B cell (primary cell): ENCODE measurements around the gene JMJD1C.

ENCODE experiments used
- EZH2 ChIP-seq: IDR thresholded peaks from 2 replicates; pipeline ENCODE4 v1.6.1; 2012; ENCODE audit warnings: borderline replicate concordance, low read depth, mild to moderate bottlenecking, moderate library complexity, low read length; ENCODE audit not compliant: insufficient read depth, poor library complexity, severe bottlenecking
- TF ChIP-seq, protein P1 (sequence below): fragments of 200-600 bp; IDR thresholded peaks from one replicate; pipeline ENCODE4 v1.8.0; 2022; ENCODE audit warnings: antibody characterized with exemption, mild to moderate bottlenecking

DNA sequence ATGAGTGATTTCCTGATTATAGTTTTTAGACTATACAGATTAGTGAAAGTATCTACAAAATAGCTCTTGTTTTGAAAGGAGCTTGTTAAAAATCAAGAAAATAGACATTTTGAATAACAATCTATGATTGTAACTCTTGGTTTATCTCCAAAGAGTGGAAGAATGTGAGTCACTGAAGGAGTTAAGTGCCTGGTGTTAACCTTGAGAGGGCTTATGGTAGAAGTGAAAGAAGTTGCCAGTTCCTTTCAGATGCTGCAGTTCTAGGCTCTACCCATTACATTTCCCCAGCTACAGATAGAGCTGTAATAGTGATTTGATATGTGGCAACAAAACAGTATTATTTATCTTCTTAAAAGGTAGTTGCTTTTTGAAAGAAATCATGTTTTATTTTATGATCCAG is 320.0 kb downstream of the JMJD1C start:
- TF ChIP-seq, protein P1, sequence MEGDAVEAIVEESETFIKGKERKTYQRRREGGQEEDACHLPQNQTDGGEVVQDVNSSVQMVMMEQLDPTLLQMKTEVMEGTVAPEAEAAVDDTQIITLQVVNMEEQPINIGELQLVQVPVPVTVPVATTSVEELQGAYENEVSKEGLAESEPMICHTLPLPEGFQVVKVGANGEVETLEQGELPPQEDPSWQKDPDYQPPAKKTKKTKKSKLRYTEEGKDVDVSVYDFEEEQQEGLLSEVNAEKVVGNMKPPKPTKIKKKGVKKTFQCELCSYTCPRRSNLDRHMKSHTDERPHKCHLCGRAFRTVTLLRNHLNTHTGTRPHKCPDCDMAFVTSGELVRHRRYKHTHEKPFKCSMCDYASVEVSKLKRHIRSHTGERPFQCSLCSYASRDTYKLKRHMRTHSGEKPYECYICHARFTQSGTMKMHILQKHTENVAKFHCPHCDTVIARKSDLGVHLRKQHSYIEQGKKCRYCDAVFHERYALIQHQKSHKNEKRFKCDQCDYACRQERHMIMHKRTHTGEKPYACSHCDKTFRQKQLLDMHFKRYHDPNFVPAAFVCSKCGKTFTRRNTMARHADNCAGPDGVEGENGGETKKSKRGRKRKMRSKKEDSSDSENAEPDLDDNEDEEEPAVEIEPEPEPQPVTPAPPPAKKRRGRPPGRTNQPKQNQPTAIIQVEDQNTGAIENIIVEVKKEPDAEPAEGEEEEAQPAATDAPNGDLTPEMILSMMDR = no peak
- TF ChIP-seq EZH2 = no peak
